SIG-M5 (cell line): ENCODE results near the gene CNDP2.

ENCODE experiments used
- DNase-seq: peaks from one replicate; lab custom pipeline; 2025; lab: John Stamatoyannopoulos, UW

The CNDP2 gene

GRCh38 chr18:74473976-74474640 is 22.1 kb upstream of the CNDP2 start:
- no peak for DNase-seq

- no peak for DNase-seq
Measured at GRCh38 chr18:74476140-74476539, 20.0 kb upstream of the CNDP2 start.

- DNase-seq = no peak
Measured at GRCh38 chr18:74477771-74478170, 18.4 kb upstream of the CNDP2 start.

GRCh38 chr18:74478316-74478715 is 17.8 kb upstream of the CNDP2 start:
- DNase-seq = no peak

- no peak for DNase-seq
Measured at GRCh38 chr18:74478880-74479279, 17.3 kb upstream of the CNDP2 start.

GRCh38 chr18:74479486-74480148 is 16.5 kb upstream of the CNDP2 start:
- DNase-seq = no peak

- DNase-seq = no peak
Measured at GRCh38 chr18:74480149-74480651, 16.0 kb upstream of the CNDP2 start.

GRCh38 chr18:74482697-74483096 is 13.5 kb upstream of the CNDP2 start:
- no peak for DNase-seq

GRCh38 chr18:74486119-74486849 is 9.9 kb upstream of the CNDP2 start:
- no peak for DNase-seq

GRCh38 chr18:74488354-74488753 is 7.8 kb upstream of the CNDP2 start:
- DNase-seq = no peak

GRCh38 chr18:74488864-74489263 is 7.3 kb upstream of the CNDP2 start:
- DNase-seq = no peak

- DNase-seq = no peak
Measured at GRCh38 chr18:74489676-74490075, 6.5 kb upstream of the CNDP2 start.

- DNase-seq = no peak
Measured at GRCh38 chr18:74492259-74492658, 3.9 kb upstream of the CNDP2 start.

- DNase-seq = no peak
Measured at GRCh38 chr18:74493689-74494088, 2.5 kb upstream of the CNDP2 start.

GRCh38 chr18:74494514-74494913 is 1.6 kb upstream of the CNDP2 start:
- DNase-seq = no peak

GRCh38 chr18:74496508-74497323 is 553 bp downstream of the CNDP2 start:
- no peak for DNase-seq

GRCh38 chr18:74497324-74497676 is 1.1 kb downstream of the CNDP2 start:
- DNase-seq = no peak

- DNase-seq = no peak
Measured at GRCh38 chr18:74497778-74498177, 1.6 kb downstream of the CNDP2 start.

- DNase-seq = peak; percentile 7
Measured at GRCh38 chr18:74498712-74499627, 2.8 kb downstream of the CNDP2 start.

GRCh38 chr18:74499633-74500032 is 3.5 kb downstream of the CNDP2 start:
- DNase-seq = peak; percentile 18

GRCh38 chr18:74500372-74500771 is 4.2 kb downstream of the CNDP2 start:
- no peak for DNase-seq
